Activated CD8-positive, alpha-beta memory T cell treated with anti-CD3 and anti-CD28 coated beads for 24 hours (primary cell): ENCODE measurements around the gene MOGAT3.

Experiments
- DNase-seq: peaks from one replicate; pipeline ENCODE4 v3.0.0-alpha.2; 2020

MOGAT3 gene

GRCh38 chr7:101156866-101157589 lies 43.8 kb downstream of the MOGAT3 start:
- DNase-seq, result no peak

- no peak for DNase-seq
Observed at GRCh38 chr7:101156277-101156676, 44.6 kb downstream of the MOGAT3 start.

GRCh38 chr7:101155303-101155702 lies 45.5 kb downstream of the MOGAT3 start:
- DNase-seq, result no peak

- DNase-seq, result no peak
Observed at GRCh38 chr7:101154693-101155102, 46.1 kb downstream of the MOGAT3 start.

- peak; percentile 96 for DNase-seq
Observed at GRCh38 chr7:101153969-101154692, 46.7 kb downstream of the MOGAT3 start, which contains the start of gene AP1S1. Gene AP1S1 (plus strand): TSS chr7:101154476. CDS start chr7:101154515, 39 bp downstream.

GRCh38 chr7:101151908-101152651 lies 48.8 kb downstream of the MOGAT3 start:
- no peak for DNase-seq
